ENCODE results near the gene LY86. TPM values are rescaled to one million over a fixed set of nuclear protein-coding genes. Genes with fewer than 3 reads are reported as not detected.

The LY86 gene
- total and polyA plus RNA-seq, 9 of the 15 experiments (the other 6 are each of a cell fraction or from before 2014, with no cell fraction given): 0.08 to 0.20 TPM; not detected in 7

DNA sequence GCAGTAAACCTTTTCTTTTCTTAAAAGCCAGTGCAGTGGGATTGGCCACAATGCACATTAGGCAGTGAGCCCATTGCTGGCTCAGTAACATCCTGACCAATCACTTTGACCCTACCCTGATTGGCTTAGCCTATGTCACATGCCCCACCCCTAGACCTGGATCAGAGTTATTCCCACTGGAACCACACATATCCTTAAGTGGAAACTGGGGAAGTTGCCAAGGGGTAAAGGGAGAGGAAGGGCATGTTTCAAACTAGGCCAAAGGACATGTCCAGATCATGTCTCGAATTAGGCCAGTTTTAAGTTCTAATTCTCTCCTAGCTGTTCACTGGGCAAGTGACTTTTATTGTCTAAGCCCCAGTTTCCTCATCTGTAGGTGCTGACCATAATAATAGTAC, 69.3 kb downstream of the LY86 start (continued):
- TF ChIP-seq, protein P1, sequence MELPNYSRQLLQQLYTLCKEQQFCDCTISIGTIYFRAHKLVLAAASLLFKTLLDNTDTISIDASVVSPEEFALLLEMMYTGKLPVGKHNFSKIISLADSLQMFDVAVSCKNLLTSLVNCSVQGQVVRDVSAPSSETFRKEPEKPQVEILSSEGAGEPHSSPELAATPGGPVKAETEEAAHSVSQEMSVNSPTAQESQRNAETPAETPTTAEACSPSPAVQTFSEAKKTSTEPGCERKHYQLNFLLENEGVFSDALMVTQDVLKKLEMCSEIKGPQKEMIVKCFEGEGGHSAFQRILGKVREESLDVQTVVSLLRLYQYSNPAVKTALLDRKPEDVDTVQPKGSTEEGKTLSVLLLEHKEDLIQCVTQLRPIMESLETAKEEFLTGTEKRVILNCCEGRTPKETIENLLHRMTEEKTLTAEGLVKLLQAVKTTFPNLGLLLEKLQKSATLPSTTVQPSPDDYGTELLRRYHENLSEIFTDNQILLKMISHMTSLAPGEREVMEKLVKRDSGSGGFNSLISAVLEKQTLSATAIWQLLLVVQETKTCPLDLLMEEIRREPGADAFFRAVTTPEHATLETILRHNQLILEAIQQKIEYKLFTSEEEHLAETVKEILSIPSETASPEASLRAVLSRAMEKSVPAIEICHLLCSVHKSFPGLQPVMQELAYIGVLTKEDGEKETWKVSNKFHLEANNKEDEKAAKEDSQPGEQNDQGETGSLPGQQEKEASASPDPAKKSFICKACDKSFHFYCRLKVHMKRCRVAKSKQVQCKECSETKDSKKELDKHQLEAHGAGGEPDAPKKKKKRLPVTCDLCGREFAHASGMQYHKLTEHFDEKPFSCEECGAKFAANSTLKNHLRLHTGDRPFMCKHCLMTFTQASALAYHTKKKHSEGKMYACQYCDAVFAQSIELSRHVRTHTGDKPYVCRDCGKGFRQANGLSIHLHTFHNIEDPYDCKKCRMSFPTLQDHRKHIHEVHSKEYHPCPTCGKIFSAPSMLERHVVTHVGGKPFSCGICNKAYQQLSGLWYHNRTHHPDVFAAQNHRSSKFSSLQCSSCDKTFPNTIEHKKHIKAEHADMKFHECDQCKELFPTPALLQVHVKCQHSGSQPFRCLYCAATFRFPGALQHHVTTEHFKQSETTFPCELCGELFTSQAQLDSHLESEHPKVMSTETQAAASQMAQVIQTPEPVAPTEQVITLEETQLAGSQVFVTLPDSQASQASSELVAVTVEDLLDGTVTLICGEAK (IDR thresholded peaks at IDR 0.05): no peak
- TF ChIP-seq, protein P1 (CRISPR knock-in tag; IDR thresholded peaks at IDR 0.05): no peak
- peak; percentile 73 for TF ChIP-seq ETV1 (tag; conservative IDR thresholded peaks at IDR 0.05; ENCODE audit: low read depth)
- TF ChIP-seq, protein P2, sequence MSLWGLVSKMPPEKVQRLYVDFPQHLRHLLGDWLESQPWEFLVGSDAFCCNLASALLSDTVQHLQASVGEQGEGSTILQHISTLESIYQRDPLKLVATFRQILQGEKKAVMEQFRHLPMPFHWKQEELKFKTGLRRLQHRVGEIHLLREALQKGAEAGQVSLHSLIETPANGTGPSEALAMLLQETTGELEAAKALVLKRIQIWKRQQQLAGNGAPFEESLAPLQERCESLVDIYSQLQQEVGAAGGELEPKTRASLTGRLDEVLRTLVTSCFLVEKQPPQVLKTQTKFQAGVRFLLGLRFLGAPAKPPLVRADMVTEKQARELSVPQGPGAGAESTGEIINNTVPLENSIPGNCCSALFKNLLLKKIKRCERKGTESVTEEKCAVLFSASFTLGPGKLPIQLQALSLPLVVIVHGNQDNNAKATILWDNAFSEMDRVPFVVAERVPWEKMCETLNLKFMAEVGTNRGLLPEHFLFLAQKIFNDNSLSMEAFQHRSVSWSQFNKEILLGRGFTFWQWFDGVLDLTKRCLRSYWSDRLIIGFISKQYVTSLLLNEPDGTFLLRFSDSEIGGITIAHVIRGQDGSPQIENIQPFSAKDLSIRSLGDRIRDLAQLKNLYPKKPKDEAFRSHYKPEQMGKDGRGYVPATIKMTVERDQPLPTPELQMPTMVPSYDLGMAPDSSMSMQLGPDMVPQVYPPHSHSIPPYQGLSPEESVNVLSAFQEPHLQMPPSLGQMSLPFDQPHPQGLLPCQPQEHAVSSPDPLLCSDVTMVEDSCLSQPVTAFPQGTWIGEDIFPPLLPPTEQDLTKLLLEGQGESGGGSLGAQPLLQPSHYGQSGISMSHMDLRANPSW (CRISPR knock-in tag; IDR thresholded peaks at IDR 0.05): no peak
- no peak for TF ChIP-seq CBX2 (IDR thresholded peaks at IDR 0.05; ENCODE audit: insufficient read depth, low read length, poor library complexity, severe bottlenecking)
- no peak for TF ChIP-seq RBM22 (IDR thresholded peaks at IDR 0.05; ENCODE audit: low read depth, low read length, poor library complexity, severe bottlenecking)
- TF ChIP-seq DIDO1 (tag; IDR thresholded peaks at IDR 0.05; ENCODE audit: low read depth): peak; percentile 56; the same call in 1 of the 2 replicates
- no peak for TF ChIP-seq SRSF1 (IDR thresholded peaks at IDR 0.05; ENCODE audit: low read depth, low read length)
- TF ChIP-seq SIRT6 (IDR thresholded peaks at IDR 0.05; ENCODE audit: low read depth, low read length): no peak
- TF ChIP-seq CBFA2T2 (conservative IDR thresholded peaks at IDR 0.05): no peak
- peak; percentile 76; the same call in 1 of the 2 replicates for TF ChIP-seq ZNF780A (CRISPR knock-in tag; IDR thresholded peaks at IDR 0.05)
- TF ChIP-seq E2F3 (CRISPR knock-in tag; IDR thresholded peaks at IDR 0.05): no peak
- 0 out of 2 replicates have a peak, but pooled peaks have one; percentile 17 for TF ChIP-seq ZBTB17 (CRISPR knock-in tag; IDR thresholded peaks at IDR 0.05)
- TF ChIP-seq CBX1 (IDR thresholded peaks at IDR 0.05; ENCODE audit: low read depth): 0 out of 2 replicates have a peak, but pooled peaks have one; percentile 25
- TF ChIP-seq, protein P3, sequence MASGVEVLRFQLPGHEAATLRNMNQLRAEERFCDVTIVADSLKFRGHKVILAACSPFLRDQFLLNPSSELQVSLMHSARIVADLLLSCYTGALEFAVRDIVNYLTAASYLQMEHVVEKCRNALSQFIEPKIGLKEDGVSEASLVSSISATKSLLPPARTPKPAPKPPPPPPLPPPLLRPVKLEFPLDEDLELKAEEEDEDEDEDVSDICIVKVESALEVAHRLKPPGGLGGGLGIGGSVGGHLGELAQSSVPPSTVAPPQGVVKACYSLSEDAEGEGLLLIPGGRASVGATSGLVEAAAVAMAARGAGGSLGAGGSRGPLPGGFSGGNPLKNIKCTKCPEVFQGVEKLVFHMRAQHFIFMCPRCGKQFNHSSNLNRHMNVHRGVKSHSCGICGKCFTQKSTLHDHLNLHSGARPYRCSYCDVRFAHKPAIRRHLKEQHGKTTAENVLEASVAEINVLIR (CRISPR knock-in tag; IDR thresholded peaks at IDR 0.05): 0 out of 2 replicates have a peak, but pooled peaks have one; percentile 17
- peak; percentile 41; the same call in 1 of the 2 replicates for TF ChIP-seq SMAD4 (CRISPR knock-in tag; conservative IDR thresholded peaks at IDR 0.05)
